ENCODE measurements around the gene FLAD1.
A peak's percentile ranks its signal among the peaks of the same experiment; 100 is the strongest.

FLAD1 gene

DNA sequence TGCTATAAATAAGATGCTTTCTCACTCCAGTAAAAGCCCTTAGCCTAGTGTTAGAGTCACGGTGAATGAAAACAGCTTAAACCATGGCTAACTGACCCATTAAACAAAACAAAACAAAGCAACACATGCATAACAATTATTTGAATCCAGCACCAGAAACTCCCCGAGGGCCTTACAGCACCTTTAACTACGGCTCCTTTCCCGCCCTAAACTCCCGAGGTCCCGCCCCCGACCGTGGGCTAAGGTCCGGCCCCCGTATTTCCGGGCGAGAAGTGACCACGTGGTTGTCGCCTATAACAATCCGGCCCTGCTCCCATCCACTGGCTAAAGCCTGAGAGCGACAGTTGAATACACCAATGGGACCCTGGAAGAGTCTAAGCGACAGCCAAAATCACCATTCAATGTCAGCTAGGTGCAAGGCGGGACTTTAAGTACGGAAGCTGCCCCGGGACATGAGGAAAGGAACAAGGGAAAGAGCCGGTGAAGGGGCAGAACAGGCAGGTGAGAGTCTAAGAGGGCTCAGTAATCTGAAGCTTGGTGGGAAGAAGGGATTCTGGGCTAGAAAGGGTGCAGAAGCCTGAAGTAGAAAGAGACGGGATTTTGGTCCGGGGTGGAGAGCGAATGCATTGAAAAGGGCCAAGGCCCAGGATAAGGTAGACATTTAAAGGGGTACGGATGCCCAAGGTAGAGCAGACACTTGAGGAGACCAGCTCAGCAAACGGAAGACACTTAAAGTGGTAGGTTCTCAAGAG lies at the start of gene FLAD1:
FLAD1 (plus strand) TSS at position 448 of the 752 bp plus-strand sequence. CDS start 351 bp downstream, outside the sequence.
- DNase-seq = peak; percentile 100

DNA sequence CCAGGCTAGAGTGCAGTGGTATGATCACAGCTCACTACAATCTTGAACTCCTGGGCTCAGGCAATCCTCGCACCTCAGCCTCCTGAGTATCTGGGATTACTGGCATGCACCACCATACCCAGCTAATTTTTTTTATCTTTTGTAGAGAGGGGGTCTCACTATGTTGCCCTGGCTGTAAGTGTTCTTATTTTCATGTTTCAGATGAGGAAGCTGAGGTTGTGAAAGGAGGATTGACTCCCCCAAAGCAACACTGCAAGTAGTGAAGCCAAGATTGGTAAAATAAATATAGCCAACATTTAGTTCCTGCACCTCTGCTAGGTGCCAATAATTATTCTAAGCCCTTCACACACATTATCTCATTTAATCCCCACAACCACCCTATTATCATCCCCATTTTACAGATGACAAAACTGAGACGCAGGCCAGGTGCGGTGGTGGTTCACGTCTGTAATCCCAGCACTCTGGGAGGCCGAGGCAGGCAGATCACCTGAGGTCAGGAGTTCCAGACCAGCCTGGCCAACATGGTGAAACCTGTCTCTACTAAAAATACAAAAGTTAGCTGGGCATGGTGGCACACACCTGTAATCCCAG lies 48.7 kb upstream of the FLAD1 start:
- DNase-seq = no peak

DNA sequence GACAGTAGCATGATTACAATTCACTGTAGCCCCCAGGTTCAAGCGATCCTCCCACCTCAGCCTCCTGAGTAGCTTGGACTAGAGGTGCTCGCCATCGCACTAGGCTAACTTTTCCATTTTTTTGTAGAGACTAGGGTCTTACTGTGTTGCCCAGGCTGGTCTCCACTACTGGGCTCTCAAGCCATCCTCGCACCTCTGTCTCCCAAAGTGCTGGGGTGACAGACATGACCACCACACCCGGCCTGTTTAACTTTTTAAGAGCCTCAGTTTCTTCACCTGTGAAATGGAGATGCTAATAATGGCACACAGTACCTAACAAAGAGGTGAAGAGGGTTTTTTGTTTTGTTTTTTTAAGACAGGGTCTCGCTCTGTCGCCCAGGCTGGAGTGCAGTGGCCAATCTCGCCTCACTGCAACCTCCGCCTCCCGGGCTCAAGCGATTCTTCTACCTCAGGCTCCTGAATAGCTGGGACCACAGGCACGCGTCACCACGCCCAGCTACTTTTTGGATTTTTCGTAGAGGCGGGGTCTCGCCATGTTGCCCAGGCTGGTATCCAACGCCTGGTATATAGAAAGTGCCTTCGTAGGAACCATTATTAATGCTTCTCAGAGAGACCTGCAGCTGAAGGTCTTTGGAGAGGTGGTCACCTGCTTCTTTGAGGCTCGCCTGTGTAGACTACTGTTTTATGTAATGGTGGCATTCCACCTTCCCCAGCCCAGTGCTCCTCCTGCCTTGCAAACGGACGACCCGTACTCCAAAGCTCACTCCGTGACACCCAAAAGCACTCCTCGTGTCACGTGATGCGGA lies 47.2 kb upstream of the FLAD1 start:
- no peak for DNase-seq

DNA sequence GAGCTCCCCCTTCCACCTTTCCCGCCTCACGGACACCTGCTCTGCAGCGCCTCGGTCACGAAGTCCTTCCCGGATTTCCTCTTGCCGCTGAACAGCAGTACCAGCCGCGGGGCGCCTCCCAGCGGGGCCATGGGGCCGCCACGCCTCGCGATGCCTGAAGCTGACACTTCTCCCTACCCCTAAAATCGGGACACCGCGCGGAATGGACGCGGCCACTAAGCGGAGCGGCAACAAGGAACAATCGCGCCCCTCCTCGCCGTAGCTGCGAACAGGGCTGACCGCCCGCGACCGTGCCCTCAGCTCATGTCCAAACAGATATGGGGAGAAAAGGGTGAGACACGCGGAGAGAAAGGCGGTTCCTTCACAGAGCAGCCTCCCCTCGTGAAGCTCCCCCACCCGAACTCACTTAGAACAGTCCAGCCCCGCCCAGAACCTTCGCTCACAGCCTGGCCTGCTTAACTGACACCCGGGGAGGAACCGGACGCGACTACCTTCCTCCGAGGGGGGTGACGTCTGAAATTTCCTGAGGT lies 46.5 kb upstream of the FLAD1 start, which contains the start of gene PMVK:
PMVK (minus strand) TSS at position 165 of the 530 bp plus-strand sequence; CDS start at position 131, 34 bp downstream.
- peak; percentile 95 for DNase-seq

DNA sequence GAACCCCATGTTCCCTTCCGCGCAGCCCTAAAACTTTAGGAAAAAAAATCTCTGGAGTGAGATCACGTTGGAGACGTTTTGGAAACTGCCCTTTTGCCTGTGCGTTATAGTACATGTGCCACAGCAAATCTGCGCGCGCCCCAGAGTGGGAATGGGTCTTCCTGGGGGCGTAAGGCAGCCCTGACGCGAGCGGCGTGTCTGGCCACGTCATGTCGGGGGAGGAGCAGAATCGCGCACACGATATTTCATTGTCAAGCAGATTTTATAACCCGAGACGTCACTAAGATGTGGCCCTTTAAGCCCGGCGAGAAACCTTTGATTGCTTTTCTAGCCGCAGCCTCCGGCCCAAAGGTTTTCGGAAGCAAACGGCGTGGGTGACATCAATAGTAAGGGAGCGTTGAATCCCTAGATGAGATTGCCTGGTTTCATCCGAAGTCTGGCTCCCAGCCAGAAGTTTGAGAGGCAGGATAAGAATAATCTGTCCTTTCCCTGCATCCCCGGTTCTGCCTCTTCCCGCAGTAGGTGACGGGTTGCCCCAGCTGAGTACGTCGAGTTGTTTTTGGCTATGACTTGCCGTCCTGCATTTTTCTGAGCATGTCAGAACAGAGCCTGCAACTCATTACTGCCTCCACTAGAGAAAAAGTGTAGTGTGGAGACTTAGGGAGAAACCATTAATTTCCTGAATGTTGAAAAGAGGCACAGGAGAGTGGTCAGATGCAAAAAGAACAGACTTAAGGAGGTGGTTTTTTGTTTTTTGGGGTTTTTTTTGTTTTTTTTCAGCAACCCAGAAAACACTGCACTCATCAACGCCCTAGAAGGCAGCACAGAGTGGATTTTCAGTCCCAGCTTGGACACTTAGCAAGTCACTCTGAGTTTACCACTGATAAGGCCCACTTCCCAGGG lies 45.8 kb upstream of the FLAD1 start:
- peak; percentile 94 for DNase-seq

DNA sequence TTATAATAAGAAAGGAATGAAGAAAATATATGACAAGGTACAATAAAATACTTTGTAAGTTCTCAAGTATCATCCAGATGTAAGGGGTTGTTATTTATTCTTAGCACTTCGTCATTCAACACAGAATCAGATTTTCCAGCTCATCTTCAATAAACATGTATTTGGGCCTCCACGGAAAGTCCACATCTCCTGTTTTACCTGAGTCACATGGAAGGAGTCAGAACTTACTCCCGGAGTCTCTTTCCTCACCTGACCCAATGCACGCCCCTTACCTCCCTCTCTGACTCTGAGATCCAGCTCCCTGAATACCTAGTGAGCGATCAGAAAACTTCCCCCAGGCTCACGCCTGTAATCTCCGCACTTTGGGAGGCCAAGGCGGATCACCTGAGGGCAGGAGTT lies 45.2 kb upstream of the FLAD1 start:
- no peak for DNase-seq

DNA sequence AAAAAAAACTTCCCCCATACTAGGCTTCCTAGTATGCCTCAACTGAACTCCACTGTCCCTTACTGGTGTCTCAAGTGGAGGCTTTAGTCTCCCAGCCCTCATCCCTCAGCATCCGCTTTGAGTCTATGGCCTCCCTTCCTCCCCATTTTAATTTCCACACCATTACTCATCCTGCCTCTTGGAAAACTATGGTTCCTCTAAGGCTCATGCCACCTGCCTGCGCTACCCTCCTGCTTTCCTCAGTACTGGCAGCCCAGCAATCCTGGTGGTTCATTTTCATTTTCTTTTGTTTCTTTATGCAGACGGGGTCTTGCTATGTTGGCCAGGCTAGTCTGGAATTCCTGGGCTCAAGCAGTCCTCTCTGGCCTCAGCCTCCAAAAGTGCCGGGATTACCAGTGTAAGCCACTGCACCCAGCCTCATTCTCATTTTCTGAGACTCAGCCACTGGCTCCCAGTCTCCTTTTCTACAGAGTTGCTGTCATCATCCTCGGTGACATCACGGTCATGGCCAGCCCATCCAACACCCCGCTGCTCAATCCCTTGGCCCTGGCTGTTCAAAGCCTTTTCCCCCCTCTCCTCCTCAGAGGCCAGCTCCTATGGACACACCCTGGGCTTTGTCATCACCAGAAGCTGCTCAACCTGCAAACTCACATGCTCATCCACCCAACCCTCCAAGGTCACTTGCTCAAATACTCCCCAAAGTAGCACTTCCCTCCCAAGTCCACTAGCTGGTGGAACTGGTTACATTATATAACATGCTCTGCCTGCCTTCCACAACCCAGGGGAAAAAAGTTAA lies 44.3 kb upstream of the FLAD1 start:
- DNase-seq = no peak

DNA sequence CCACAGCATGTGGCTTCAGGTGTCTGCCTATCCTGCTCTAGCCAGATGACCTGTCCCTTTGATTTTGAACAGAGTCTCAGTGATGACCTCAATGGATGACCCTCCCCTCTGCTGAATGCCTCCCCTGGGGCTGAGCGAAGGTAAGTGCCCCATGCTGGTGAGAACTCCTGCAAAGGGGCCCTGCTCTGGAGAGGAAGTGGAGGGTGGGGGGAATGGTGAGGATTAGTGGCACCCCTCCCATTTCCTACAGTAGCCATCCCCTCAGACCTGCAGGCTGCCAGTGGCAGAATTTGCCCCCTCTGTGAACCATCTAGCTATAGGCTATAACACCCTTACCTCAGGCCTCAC lies 43.0 kb upstream of the FLAD1 start:
- no peak for DNase-seq

DNA sequence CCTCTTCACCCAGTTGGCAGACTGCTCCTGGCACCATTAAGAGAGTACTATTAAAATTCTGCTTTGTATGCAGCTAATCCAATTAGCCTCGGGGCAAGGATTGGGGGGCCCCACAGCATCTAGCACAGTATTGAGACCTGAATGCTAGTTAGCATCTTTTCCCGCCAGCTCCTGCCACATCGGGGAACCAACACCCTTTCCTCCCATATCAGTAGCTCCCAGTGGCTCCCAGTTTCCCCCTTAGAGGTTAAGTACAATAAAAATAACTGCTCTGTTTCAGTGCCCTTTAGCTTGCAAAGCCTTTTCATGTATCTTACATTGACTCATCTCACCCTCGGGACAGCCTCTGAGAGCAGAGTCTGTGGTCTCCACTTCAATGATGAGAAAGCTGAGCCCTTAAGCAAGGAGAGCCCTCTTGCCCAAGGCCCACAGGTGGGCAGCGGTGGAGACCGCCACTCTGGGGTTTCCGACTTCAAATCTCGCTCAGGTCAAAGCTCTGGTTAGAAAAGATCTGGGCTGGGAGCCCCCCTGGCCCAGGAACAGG lies 42.4 kb upstream of the FLAD1 start:
- no peak for DNase-seq

DNA sequence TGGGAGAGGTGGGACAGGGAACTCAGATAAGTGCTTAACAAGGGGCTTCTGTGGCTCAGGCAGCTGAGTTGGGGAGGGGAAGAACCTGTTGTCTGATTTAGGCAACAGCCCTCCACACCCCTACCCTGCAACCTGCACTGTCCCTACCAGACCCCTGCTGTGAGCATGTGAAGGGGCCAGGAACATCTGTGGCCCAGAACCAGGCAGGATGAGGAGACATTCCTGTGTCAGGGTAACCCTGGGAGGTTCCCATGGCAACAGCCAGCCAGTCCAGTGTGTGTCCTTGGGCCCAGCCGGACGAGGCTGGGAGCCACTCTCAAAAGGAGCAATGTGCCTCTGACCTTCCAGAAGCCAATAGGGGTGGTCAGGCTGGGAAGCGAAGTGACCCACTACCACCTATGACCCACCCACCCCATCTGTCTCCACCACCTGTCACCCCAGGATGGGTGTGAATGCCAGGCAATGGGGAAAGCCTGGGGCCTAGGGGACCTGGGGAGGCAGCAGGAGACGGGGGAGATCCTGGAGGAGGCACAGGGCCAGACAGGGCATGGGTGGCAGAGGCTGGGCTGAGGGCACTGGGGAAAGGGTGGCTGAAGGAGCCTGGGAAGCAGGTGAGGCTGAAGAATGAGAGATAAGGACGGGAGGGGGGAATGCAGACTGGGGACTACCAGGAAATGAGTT lies 41.7 kb upstream of the FLAD1 start:
- DNase-seq = no peak

DNA sequence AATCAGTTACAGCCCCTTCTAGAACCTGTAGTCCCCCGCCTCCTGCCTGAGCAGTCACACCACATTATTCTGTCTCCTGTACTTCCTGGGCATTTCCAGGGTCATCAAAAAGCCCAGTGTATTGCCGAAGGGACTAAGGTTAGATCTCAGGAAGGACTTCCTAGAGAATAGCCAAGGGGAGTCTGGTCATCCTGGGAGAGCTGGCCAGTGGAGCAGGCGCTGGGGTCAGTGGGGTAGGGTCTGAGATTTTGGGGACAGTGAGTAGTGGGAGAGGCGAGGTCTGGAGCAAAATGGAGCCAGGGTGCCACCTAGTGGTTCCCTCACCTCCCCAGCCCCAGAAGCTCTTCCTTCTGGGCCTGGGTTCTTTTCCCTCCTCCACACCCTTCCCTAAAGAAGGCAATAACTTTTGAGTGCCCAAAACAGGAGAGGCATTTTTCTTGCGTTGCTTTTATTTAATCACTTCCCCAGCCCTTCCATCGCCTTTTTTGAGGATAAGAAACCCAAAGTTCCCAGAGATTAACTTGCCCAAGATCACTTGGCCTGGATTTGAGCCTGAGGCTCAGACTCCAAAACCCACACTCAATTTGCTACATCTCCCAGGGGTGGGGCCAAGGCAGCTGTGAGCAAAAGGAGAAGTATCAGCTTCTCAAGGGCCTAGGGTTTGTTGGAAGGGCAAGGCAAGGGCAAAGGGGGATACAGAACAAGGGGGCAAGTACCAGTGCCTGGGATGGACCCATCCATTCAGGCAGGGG lies 39.3 kb upstream of the FLAD1 start:
- DNase-seq = peak; percentile 13

DNA sequence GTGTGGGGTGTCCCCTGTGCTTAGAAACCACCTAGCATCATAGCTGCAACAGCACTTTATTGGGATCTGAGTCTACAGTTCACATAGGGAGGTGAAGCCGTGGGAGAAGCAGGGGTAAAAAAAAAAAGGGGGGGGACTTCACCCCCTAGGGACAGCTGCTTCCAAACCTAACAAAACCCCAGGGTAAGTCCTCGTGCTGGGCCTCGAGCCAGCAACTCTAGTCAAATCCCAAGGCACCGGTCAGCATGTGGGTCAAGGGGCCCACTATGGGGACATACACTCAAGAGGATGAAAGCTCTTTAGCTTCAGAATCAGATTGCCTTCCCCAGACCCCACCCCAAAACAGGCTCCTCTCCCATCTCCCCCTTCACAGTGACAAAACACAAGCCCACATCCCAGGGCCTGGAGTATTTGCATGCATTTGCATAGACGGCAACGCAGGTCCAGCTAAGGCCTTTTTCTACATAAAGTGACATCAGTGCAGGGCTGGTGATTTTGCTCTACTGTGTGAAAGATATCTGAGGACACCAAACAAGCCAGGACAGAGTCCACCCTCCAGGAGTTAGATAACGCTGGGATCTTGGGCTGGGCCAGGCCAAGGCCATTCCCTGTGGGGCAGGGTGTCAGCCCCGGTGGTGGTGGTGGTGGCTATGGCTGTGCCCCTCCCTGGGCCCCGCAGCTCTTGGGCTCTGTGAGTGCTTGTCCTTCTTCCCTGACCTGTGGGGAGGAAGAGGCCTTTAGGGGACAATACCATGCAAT lies 38.6 kb upstream of the FLAD1 start:
- DNase-seq = no peak

DNA sequence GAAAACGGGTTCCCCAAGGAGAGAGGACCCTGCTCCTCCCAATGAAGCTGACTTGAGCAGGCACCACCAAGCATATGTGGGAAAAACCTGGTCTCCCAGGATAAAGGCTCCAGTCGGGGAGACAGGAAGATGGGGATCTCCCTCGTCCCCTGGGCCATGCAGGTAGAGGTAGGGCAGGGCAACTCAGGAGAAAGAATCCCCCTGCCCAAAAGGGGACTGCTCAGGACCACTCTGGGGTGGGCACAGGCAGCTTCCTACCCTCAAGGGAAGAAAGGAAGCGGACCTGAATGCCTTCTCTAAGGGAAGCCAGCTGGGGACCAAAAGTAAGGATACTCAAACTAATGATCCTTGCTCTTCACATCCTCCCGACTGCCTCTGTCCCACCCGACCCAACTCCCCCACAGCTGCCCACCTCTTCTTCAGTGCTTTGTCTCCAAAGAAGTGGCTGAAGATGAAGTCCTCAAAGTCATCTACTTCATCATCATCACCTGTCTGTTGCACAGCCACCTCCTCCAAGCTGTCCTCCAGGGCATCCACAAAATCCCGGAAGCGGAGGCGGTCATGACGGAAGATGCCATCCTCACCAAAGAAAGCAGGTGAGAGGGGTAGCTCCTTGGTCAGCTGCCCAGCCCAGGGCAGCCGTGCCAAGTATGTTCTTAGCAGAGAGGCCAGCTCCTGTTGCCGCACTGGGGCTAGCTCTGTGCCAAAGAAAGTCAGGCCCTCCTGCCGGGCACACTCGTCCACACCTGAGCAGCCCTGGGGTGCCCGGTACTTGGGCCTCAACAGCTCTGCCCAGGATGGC lies 37.8 kb upstream of the FLAD1 start:
- no peak for DNase-seq

DNA sequence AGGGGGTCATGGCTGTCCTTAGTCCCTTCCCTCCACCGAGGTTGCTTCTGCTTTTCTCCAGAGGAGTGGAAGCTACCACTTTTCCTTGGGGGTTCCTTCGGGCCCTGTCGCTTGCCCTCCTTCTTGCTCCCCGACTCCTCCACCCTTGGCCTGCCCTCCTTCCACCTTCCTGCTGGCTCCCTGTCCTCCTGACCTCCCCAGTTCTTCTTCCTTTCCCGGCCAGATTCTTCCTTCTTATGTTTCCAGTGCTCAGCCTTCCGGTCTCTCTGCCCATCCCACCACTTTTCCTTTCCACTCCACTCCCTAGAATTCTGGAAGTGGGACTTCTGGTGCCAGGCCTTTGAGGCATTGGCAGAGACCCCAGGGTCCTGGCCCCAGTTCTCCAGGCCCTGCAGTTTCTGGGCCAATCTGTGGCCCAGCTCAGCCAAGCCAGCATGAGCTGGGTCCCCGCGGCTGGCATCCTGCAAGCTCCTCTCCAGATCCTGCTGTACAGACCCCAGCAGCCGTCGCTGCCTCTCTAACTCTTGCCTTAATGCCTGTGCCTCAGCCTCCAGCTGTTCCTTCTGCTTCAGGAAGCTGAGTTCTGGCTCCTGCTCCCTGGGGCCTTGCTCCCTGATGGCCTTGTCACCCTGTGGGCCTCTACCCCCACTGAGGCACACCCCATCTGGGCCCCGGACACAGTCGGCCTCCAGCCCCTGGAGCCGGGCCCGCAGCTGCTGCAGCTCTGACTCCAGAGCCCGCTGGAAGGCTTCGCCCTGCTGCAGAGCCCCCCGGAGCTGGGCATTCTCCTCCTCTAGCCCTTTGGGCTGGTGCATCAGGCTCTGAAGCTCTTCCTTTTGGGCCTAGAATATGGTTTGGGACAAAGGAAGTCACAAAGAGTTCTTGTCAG lies 36.9 kb upstream of the FLAD1 start:
- no peak for DNase-seq

DNA sequence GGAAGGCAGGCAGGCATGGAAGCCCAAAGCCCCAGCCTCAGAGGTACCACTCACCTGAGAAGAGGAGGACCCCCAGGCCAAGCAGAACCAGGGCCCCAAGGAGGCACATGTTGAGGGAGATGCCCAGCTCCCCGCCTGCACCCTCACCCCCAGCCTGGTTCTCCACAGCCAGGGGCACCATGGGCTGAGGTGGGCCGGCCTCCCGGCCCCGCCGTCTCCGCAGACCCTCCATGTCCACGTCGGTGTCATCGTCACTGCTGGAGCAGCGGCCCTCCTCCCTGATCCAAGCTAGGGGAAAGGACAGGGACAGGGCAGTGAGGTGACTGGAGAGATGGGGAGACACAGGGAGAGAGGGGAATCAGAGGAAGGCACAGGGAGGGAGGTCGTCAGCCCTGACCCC lies 35.1 kb upstream of the FLAD1 start:
- DNase-seq = no peak

DNA sequence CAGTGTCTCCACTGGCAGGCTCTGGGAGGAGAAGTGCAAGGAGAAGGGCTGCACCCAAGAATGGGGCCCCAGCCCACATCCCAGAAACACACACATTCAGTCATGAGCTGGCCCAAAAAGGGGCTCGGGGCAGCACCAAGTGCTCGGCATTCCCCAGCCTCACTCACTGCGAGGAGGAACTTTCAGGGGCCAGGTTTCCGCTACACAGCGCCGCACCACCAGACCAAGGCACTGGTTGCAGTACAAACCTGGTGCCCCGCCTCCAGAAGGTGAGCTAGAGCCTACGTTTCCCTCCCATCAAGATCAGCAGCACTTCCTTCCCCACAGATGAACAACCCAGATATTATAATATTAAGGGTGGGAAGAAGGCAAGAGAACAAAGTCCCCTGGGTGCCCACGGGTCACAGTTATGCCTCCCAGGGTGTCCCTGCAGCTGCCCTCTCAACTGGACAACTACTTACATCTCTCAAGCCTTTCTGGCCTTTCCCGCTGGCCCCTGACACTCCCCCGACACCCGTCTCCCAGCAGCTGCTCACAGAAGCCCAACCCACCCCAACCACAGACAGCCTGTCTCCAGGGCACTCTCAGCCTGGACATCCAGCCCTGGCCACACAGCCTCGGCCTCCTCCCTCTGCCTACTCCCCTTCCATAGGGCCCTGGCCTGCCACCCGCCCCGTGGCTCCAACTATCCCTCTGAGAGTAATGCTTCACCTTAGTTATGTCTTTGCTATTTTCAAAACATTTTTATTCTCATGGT lies 31.1 kb upstream of the FLAD1 start:
- DNase-seq = no peak
